ENCODE measurements around the gene SH3D19.

SH3D19 gene

GRCh38 chr4:151114338-151114737, 211.1 kb downstream of the SH3D19 start:
- DNase-seq (ENCODE audit: low read depth): no peak
- H3K4me3 ChIP-seq (ENCODE audit: low read depth, low read length): no peak overlapping the region
- TF ChIP-seq CTCF (IDR thresholded peaks at IDR 0.05; ENCODE audit: insufficient read depth, low read depth, low read length, missing control alignments): no peak

- no peak for DNase-seq (ENCODE audit: low read depth)
- no peak overlapping the region for H3K4me3 ChIP-seq (ENCODE audit: low read depth, low read length)
- TF ChIP-seq CTCF (IDR thresholded peaks at IDR 0.05; ENCODE audit: insufficient read depth, low read depth, low read length, missing control alignments): no peak
These were observed 215.2 kb downstream of the SH3D19 start for GRCh38 chr4:151110236-151110635.

GRCh38 chr4:151107063-151107462, 218.3 kb downstream of the SH3D19 start:
- TF ChIP-seq CTCF (IDR thresholded peaks at IDR 0.05; ENCODE audit: insufficient read depth, low read depth, low read length, missing control alignments): no peak
- DNase-seq (ENCODE audit: low read depth): no peak
- H3K4me3 ChIP-seq (ENCODE audit: low read depth, low read length): no peak overlapping the region

- no peak for TF ChIP-seq CTCF (IDR thresholded peaks at IDR 0.05; ENCODE audit: insufficient read depth, low read depth, low read length, missing control alignments)
- no peak overlapping the region for H3K4me3 ChIP-seq (ENCODE audit: low read depth, low read length)
- no peak for DNase-seq (ENCODE audit: low read depth)
These were observed 219.9 kb downstream of the SH3D19 start for GRCh38 chr4:151105454-151106032.

- no peak overlapping the region for H3K4me3 ChIP-seq (ENCODE audit: low read depth, low read length)
- TF ChIP-seq CTCF (IDR thresholded peaks at IDR 0.05; ENCODE audit: insufficient read depth, low read depth, low read length, missing control alignments): no peak
- no peak for DNase-seq (ENCODE audit: low read depth)
These were observed 220.8 kb downstream of the SH3D19 start for GRCh38 chr4:151104621-151105020.

- DNase-seq (ENCODE audit: low read depth): no peak
- H3K4me3 ChIP-seq (ENCODE audit: low read depth, low read length): no peak overlapping the region
- no peak for TF ChIP-seq CTCF (IDR thresholded peaks at IDR 0.05; ENCODE audit: insufficient read depth, low read depth, low read length, missing control alignments)
These were observed 221.6 kb downstream of the SH3D19 start for GRCh38 chr4:151103758-151104157.

GRCh38 chr4:151100531-151100930, 224.9 kb downstream of the SH3D19 start:
- no peak for DNase-seq (ENCODE audit: low read depth)
- no peak for TF ChIP-seq CTCF (IDR thresholded peaks at IDR 0.05; ENCODE audit: insufficient read depth, low read depth, low read length, missing control alignments)
- H3K4me3 ChIP-seq (ENCODE audit: low read depth, low read length): peak overlapping the region; percentile 71
